ENCODE measurements around the gene ABL1. TPM values are rescaled to one million over a fixed set of nuclear protein-coding genes. Genes with fewer than 3 reads are reported as not detected.

The ABL1 gene
- total and polyA plus RNA-seq, 2 of the 13 experiments (the other 11 are each of a cell fraction or from before 2014, with no cell fraction given): 10.8 to 20.4 TPM

GRCh38 chr9:130856474-130856873, 21.4 kb downstream of the ABL1 start:
- FAIRE-seq (no peak), ATAC-seq (no peak), DNase-seq (ENCODE audit: low spot score) (no peak)
- intact Hi-C loops (cut with micrococcal nuclease; ENCODE audit: unreplicated experiment): no loop called here
- WGBS (ENCODE audit: low lambda C conversion rate): 95% methylated on average over 8 of the region's 8 CpGs
- BruUV-seq (replicated peaks): no TSS peak
- Histone ChIP-seq H3K27me3 (ENCODE audit: control insufficient read depth in 1 of 2, insufficient read depth in 2 of 2, low read length in 2 of 2) (no peaks in the 10 kb centered on the region), H3K36me3 (replicated peaks in 1 of 2; ENCODE audit: control insufficient read depth in 1 of 2, insufficient read depth in 2 of 2, low read length in 2 of 2) (peaks cover 22 to 79% of the 10 kb centered on the region in 2 experiments), H3K27ac (ENCODE audit: extremely low read length, insufficient read depth, low read length) (no peak overlapping the region), H3K9ac (ENCODE audit: insufficient read depth, low read depth, low read length) (no peak overlapping the region), H3K4me3 (replicated peaks in 1 of 3; ENCODE audit: insufficient read depth in 1 of 3, low read depth in 2 of 3, low read length in 3 of 3) (no peak overlapping the region), H3K79me2 (ENCODE audit: insufficient read depth, low read length) (peaks cover 6% of the 10 kb centered on the region), H2AFZ (ENCODE audit: low read length) (no peak overlapping the region), H3K4me1 (ENCODE audit: insufficient read depth, low read length) (no peaks in the 10 kb centered on the region), H3K9me3 (ENCODE audit: low read length) (no peaks in the 10 kb centered on the region), H3K4me2 (ENCODE audit: low read depth, low read length) (no peak overlapping the region), H4K20me1 (ENCODE audit: insufficient read depth, low read length) (peaks cover 4% of the 10 kb centered on the region; the same call in 1 of the 2 replicates)
- TF ChIP-seq SNAPC4 (CRISPR knock-in tag; IDR thresholded peaks at IDR 0.05): no peak
- no peak for TF ChIP-seq PPARG (CRISPR knock-in tag; conservative IDR thresholded peaks at IDR 0.05)
- no peak for TF ChIP-seq CCAR2 (optimal IDR thresholded peaks at IDR 0.05; ENCODE audit: low read depth, low read length)
- TF ChIP-seq, protein P1, sequence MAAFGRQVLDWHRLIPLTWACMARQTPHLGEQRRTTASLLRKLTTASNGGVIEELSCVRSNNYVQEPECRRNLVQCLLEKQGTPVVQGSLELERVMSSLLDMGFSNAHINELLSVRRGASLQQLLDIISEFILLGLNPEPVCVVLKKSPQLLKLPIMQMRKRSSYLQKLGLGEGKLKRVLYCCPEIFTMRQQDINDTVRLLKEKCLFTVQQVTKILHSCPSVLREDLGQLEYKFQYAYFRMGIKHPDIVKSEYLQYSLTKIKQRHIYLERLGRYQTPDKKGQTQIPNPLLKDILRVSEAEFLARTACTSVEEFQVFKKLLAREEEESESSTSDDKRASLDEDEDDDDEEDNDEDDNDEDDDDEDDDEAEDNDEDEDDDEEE (CRISPR knock-in tag; IDR thresholded peaks at IDR 0.05): no peak
- no peak for TF ChIP-seq SP4 (CRISPR knock-in tag; IDR thresholded peaks at IDR 0.05)
- no peak for TF ChIP-seq THYN1 (CRISPR knock-in tag; IDR thresholded peaks at IDR 0.05; ENCODE audit: borderline replicate concordance, low read depth)
- no peak for TF ChIP-seq ZNF44 (CRISPR knock-in tag; IDR thresholded peaks at IDR 0.05)
- TF ChIP-seq SIN3A (IDR thresholded peaks at IDR 0.05; ENCODE audit: borderline replicate concordance, low read depth, low read length): no peak
- TF ChIP-seq ZBTB7B (CRISPR knock-in tag; IDR thresholded peaks at IDR 0.05): no peak
- ChIA-PET CTCF (ENCODE audit: low intra/inter-chr PET ratio, low total read pairs) (no interaction called here), POLR2A (no interaction called here)
- in situ Hi-C loops (cut with HindIII; ENCODE audit: extremely low pct_ligation_motif_present, low pct_unique_long_range_greater_than_20kb): no loop called here

Measured in HepG2 (cell line).